Measurements from ENCODE around the gene P3H3.

The P3H3 gene

DNA sequence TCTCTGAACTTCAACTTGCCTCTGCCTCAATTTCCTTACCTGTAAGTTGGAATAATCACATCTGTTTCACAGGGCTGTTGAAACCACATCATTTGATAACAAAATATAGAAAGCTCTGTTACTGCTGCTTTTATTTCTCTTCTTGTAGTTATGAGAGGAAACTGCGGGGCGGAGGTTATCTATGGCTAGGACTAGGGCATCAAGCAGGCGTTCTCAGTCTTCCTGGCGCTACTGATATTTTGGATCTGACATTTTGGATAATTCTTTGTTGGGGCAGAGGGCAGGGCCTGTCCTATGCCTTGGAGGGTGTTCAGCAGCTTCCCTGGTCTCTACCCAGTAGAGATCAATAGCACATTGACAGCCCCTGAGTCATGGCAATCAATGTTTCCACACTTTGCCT lies 3.9 kb downstream of the P3H3 start:
- H3K4me1 ChIP-seq = peaks cover 2% of the 10 kb centered on the region
- H3K36me3 ChIP-seq = peaks cover 62% of the 10 kb centered on the region
- no peaks in the 10 kb centered on the region for H3K9me3 ChIP-seq
- no peaks in the 10 kb centered on the region for H3K27me3 ChIP-seq
- no peak for DNase-seq
- TF ChIP-seq, protein P1, sequence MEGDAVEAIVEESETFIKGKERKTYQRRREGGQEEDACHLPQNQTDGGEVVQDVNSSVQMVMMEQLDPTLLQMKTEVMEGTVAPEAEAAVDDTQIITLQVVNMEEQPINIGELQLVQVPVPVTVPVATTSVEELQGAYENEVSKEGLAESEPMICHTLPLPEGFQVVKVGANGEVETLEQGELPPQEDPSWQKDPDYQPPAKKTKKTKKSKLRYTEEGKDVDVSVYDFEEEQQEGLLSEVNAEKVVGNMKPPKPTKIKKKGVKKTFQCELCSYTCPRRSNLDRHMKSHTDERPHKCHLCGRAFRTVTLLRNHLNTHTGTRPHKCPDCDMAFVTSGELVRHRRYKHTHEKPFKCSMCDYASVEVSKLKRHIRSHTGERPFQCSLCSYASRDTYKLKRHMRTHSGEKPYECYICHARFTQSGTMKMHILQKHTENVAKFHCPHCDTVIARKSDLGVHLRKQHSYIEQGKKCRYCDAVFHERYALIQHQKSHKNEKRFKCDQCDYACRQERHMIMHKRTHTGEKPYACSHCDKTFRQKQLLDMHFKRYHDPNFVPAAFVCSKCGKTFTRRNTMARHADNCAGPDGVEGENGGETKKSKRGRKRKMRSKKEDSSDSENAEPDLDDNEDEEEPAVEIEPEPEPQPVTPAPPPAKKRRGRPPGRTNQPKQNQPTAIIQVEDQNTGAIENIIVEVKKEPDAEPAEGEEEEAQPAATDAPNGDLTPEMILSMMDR (IDR thresholded peaks at IDR 0.05; ENCODE audit: low read depth, low read length) = no peak
- H3K4me3 ChIP-seq (ENCODE audit: low read depth, low read length) = no peak overlapping the region

DNA sequence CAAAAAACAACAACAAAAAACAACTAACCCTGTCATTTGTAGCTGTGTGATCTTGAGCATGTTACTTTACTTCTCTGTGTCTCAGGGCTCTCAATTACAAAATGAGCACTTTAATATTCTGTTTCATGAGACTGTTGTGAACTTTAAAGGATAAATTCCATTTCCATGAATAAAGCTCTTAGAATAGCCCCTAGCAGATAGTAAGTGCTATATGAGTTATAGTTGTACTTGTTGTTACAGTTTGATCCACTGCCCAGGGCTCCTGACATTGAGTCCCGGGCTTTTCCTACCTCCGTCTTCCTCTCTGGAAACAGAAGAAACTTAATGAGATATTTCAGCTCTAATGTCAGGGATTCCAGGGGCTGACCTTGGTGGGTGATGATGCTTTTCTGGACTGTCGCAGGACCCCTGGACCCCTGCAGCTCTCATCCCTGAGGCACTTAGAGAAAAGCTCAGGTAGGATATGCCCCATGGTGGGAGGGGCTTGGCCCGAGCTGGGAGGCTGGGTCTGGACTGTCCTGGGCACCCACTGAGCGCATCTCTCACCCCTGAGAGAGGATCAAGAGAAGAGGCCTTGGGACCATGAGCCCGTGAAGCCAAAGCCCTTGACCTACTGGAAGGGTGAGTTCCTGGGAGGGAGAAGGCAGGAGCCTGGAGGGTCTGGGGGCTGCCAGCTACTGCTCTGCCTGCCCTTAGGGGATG lies 5.1 kb downstream of the P3H3 start:
- TF ChIP-seq, protein P1 (IDR thresholded peaks at IDR 0.05; ENCODE audit: low read depth, low read length) = no peak
- H3K9me3 ChIP-seq = no peaks in the 10 kb centered on the region
- H3K4me1 ChIP-seq = no peaks in the 10 kb centered on the region; the same call in 1 of the 2 replicates
- H3K36me3 ChIP-seq = peaks cover 74% of the 10 kb centered on the region
- no peaks in the 10 kb centered on the region for H3K27me3 ChIP-seq
- DNase-seq = no peak
- H3K4me3 ChIP-seq (ENCODE audit: low read depth, low read length) = no peak overlapping the region

GRCh38 chr12:6834254-6834653 lies 6.0 kb downstream of the P3H3 start:
- Histone ChIP-seq H3K4me3 (ENCODE audit: low read depth, low read length) (no peak overlapping the region), H3K27me3 (no peaks in the 10 kb centered on the region), H3K9me3 (no peaks in the 10 kb centered on the region), H3K4me1 (no peaks in the 10 kb centered on the region; the same call in 1 of the 2 replicates), H3K36me3 (peaks cover 79% of the 10 kb centered on the region)
- no peak for DNase-seq
- TF ChIP-seq, protein P1 (IDR thresholded peaks at IDR 0.05; ENCODE audit: low read depth, low read length) = no peak

GRCh38 chr12:6834873-6835272 lies 6.7 kb downstream of the P3H3 start:
- no peaks in the 10 kb centered on the region for H3K9me3 ChIP-seq
- peaks cover 83% of the 10 kb centered on the region for H3K36me3 ChIP-seq
- no peaks in the 10 kb centered on the region for H3K27me3 ChIP-seq
- no peak overlapping the region for H3K4me3 ChIP-seq (ENCODE audit: low read depth, low read length)
- H3K4me1 ChIP-seq = no peaks in the 10 kb centered on the region; the same call in 1 of the 2 replicates
- DNase-seq = no peak
- TF ChIP-seq, protein P1 (IDR thresholded peaks at IDR 0.05; ENCODE audit: low read depth, low read length) = no peak

DNA sequence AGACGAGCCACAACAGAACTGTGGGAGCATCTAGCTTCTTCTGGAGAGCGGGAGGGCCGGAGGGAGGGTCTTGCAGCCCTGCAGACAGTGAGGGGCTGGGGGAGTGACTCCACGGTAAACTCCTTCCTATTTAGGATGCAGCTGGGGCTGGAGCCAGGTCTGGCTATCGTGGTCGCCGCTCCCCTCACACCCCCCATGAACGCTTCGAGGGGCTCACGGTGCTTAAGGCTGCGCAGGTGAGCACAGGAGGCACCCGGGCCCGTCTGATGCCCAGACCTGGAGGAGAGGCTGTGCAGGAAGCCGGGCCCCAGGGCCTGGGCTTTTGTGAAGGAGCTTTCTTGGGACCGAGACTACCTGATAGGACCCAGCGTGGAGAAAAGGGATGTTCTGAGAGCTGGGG lies 8.6 kb downstream of the P3H3 start:
- peaks cover 75% of the 10 kb centered on the region for H3K36me3 ChIP-seq
- H3K4me1 ChIP-seq = no peaks in the 10 kb centered on the region
- H3K4me3 ChIP-seq (ENCODE audit: low read depth, low read length) = no peak overlapping the region
- no peaks in the 10 kb centered on the region for H3K27me3 ChIP-seq
- H3K9me3 ChIP-seq = no peaks in the 10 kb centered on the region
- DNase-seq = no peak
- TF ChIP-seq, protein P1 (IDR thresholded peaks at IDR 0.05; ENCODE audit: low read depth, low read length) = no peak

DNA sequence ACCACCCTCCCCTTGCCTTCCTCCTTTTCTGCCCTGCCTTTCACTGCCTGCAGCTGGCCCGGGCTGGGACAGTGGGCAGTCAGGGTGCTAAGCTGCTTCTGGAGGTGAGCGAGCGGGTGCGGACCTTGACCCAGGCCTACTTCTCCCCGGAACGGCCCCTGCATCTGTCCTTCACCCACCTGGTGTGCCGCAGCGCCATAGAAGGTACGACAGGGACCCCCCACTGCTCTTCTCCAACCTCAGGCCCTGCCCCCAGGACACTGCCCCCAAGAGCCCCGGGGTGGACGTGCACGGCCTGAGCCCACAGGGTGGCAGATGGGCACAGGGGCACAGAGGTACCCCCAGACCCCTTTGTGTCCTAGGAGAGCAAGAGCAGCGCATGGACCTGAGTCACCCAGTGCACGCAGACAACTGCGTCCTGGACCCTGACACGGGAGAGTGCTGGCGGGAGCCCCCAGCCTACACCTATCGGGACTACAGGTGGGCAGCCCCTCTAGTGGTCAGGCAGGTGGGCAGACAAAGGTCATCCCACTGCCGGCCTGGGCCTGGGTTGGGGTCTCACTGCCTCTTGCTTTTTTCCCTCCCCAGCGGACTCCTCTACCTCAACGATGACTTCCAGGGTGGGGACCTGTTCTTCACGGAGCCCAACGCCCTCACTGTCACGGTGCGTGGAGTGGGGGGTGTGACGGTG lies 9.3 kb downstream of the P3H3 start:
- Histone ChIP-seq H3K36me3 (peaks cover 76% of the 10 kb centered on the region), H3K4me1 (no peaks in the 10 kb centered on the region), H3K9me3 (no peaks in the 10 kb centered on the region), H3K27me3 (no peaks in the 10 kb centered on the region), H3K4me3 (ENCODE audit: low read depth, low read length) (no peak overlapping the region)
- no peak for DNase-seq
- TF ChIP-seq, protein P1 (IDR thresholded peaks at IDR 0.05; ENCODE audit: low read depth, low read length) = no peak

Data from BE2C (cell line).